ENCODE measurements around the gene HES3. TPM values are rescaled to one million over a fixed set of nuclear protein-coding genes. Genes with fewer than 3 reads are reported as not detected.

Gene HES3
- total RNA-seq, 1 experiment from 2014 or later = not detected

DNA sequence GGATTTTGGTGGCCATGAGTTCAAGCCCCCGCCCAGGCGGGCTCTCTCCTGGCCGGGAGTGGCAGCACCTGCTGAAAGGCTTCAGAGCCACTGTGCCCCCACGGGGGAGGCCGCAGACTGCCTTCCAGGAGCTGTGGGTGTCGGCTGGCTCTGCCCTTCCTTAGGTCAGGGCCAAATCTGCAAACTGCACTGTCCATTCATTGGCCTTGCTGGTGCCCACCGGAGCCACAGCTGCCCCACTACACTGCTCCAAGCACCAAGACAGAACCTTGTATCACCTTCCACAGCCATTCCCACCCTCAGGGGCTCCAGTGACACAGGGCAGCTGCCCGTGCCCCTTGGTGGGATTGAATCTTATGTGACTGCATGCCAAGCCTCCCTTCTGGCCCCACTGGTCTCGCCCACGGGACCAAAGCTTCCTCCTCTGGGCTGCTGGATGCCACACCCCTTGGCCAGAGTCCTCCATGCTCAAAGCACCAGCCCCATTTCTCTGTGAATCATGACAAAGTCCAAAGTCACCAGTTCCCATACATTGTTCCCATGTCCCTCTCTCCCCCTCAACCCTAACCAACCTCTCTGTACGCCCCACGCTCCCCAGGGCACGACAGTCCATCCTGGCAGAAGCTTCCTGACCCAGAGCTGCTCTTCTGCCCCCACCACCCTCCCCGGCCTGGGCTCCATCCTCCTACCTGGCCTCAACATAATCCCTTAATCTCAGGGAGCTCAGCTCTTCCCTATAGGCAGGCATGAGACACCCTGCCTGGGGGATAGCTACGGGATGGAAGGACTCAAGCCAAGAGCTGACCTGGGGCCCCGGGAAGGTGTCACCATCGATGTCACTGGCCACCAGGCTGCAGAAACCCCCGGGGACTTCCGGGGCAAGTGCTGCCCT is 37.8 kb downstream of the HES3 start:
- no peaks in the 10 kb centered on the region for H3K36me3 ChIP-seq
- no peak overlapping the region for H3K27ac ChIP-seq
- DNase-seq = no peak
- H3K27me3 ChIP-seq = no peaks in the 10 kb centered on the region
- no peaks in the 10 kb centered on the region for H3K9me3 ChIP-seq (replicated peaks)
- H3K4me1 ChIP-seq = peaks cover 7% of the 10 kb centered on the region; the same call in 1 of the 2 replicates
- no peak overlapping the region for H3K4me3 ChIP-seq

DNA sequence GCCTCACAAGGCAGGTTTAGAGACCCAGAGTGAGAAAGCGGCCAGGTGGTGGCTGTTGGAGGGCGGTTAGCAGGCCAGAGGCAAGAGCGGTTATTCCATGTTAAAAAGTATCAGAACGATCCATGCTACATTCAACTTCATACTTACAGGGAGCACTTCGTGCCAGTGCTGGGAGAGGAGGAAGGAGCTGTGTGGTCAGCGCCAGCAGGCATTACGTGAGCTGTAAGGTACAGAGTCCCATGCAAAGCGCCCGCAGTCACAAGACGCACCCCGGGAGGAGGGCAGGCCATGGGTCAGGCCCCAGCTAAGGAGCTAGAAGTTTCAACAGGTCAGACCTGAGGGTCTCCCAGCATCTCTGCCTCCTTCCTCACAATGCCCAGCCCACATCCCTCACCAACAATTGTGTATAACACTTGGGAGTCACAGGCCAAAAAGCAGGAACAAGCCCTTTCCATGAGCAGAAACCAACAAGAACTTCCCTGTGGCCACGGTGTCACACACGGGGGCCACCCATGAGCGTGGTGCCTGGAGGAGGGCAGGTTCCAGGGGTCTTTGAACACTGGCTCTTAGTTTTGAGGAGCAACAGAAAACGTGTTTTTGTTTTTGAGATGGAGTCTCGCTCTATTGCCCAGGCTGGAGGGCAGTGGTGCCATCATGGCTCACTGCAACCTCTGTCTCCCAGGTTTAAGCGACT is 38.7 kb downstream of the HES3 start:
- peaks cover 6% of the 10 kb centered on the region; the same call in 1 of the 2 replicates for H3K4me1 ChIP-seq
- no peaks in the 10 kb centered on the region for H3K27me3 ChIP-seq

DNA sequence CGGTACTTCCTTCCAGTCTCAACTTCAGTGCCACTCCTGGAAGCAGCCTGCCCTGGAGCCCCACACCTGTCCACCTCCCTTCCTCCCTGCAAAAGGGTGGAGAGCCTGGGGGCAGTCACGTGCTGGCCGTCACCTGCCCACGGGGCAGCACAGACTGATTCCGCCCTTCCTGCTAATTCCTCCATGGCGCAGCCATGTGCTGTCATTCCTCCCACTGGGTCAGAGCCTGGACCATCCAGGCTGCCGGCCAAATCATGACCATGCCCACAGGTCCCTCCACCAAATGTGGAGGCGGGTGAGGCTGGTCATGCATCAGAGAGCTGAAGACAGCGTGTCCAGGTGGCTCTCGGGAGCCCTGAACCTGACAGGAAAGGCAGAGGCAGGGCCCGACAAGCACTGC is 41.4 kb downstream of the HES3 start:
- no peaks in the 10 kb centered on the region for H3K9me3 ChIP-seq (replicated peaks)
- DNase-seq = no peak
- no peak overlapping the region for H3K4me3 ChIP-seq
- peaks cover 6% of the 10 kb centered on the region; the same call in 1 of the 2 replicates for H3K4me1 ChIP-seq
- H3K27ac ChIP-seq = no peak overlapping the region
- H3K36me3 ChIP-seq = no peaks in the 10 kb centered on the region
- no peaks in the 10 kb centered on the region for H3K27me3 ChIP-seq

More for the DNA sequence above, 38.7 kb downstream of the HES3 start:
- DNase-seq = no peak
- Histone ChIP-seq H3K36me3 (no peaks in the 10 kb centered on the region), H3K9me3 (replicated peaks) (no peaks in the 10 kb centered on the region), H3K27ac (no peak overlapping the region), H3K4me3 (no peak overlapping the region)

DNA sequence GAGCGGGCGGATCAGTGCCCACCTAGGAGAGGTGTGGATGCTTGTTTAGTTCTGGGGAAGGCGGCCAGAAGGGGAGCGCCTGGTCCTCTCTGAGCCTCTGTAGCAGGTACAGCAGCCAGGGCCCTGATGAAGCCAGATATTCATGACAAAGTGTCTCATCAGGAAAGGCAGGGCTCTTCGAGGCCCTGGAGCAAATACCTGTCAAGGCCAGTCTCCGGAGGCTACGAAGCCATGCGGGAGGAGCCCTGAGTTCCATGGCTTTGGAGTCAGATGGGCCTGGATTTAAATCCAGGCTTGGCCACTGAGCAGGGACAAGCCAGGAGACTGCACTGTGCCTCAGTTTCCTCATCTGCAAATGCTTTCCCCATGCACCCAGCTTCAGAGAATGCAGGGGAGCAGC is 42.3 kb downstream of the HES3 start:
- no peak overlapping the region for H3K4me3 ChIP-seq

DNA sequence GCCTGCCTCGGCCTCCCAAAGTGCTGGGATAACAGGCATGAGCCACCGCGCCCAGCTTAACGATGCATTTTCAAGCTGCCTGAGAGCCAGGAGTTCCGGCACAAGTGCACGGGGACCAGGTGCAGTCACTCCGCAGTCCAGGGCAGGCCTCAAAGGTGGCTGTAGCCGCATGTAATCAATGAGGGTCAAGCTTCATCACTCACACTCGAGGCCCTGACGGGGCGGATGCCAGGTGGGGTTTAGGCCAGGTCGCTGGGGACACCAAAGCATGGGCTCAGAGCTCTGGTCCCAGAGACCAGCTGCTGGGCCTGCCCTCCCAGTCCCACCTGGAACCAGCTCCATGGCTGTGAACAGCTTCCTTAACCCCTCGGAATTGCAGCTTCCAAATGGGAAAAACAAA is 43.0 kb downstream of the HES3 start:
- H3K4me3 ChIP-seq = no peak overlapping the region
- 0 out of 2 replicates have a peak, but pooled peaks cover 4% of the 10 kb centered on the region for H3K36me3 ChIP-seq
- H3K4me1 ChIP-seq = peaks cover 16% of the 10 kb centered on the region
- H3K27ac ChIP-seq = no peak overlapping the region
- H3K9me3 ChIP-seq (replicated peaks) = no peaks in the 10 kb centered on the region
- no peak for DNase-seq
- H3K27me3 ChIP-seq = no peaks in the 10 kb centered on the region

More for the DNA sequence above, 42.3 kb downstream of the HES3 start:
- Histone ChIP-seq H3K27ac (no peak overlapping the region), H3K4me1 (peaks cover 14% of the 10 kb centered on the region), H3K9me3 (replicated peaks) (no peaks in the 10 kb centered on the region), H3K36me3 (0 out of 2 replicates have a peak, but pooled peaks cover 4% of the 10 kb centered on the region), H3K27me3 (no peaks in the 10 kb centered on the region)
- no peak for DNase-seq

DNA sequence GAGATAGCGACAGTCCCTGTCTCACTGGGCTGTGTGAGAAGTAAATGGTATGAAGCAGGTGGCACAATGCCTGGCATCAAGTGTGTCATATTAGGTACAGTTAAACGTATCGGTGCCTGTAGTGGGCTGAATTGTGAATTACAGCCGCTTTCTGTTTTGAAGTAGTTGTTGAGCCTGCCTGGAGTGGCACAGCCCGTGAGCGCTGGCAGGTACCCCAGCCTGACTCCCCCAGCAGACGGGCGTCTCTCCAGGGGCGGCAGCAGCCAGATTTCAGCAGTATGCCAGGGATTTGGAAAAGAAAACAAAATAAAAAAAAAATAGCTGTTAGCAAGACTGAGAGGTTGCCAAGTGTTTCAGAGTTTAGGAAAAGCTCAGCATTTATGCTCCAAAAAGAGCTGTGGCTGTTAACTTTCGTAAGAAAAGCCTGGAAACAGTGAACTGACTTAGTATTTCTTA is 43.5 kb downstream of the HES3 start:
- H3K4me1 ChIP-seq = peaks cover 18% of the 10 kb centered on the region
- no peak overlapping the region for H3K27ac ChIP-seq
- 0 out of 2 replicates have a peak, but pooled peaks cover 4% of the 10 kb centered on the region for H3K36me3 ChIP-seq
- H3K27me3 ChIP-seq = no peaks in the 10 kb centered on the region
- no peaks in the 10 kb centered on the region for H3K9me3 ChIP-seq (replicated peaks)
- no peak overlapping the region for H3K4me3 ChIP-seq
- no peak for DNase-seq

DNA sequence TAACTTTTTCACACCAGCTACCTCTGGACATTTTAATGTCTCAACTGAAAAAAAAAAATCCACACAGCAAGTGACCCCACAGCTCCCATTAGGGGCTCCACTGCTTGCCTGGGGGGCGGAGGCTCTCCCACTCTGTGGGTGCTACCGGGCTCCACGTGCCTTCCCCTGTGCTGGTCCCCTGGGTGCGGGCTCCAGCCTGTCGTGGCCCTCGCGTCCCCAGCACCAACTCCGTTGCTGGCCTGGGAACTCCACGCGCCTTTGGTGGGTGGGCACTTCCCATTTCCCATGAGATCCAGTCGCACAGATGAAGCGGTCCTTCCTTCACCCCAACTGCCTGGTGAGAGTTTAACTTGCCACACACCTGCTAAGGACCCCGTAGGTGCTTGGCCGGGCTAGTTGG is 44.0 kb downstream of the HES3 start:
- DNase-seq = no peak
- Histone ChIP-seq H3K4me3 (no peak overlapping the region), H3K36me3 (peaks cover 4% of the 10 kb centered on the region; the same call in 1 of the 2 replicates), H3K9me3 (replicated peaks) (no peaks in the 10 kb centered on the region), H3K27me3 (no peaks in the 10 kb centered on the region), H3K27ac (no peak overlapping the region), H3K4me1 (peaks cover 18% of the 10 kb centered on the region)

DNA sequence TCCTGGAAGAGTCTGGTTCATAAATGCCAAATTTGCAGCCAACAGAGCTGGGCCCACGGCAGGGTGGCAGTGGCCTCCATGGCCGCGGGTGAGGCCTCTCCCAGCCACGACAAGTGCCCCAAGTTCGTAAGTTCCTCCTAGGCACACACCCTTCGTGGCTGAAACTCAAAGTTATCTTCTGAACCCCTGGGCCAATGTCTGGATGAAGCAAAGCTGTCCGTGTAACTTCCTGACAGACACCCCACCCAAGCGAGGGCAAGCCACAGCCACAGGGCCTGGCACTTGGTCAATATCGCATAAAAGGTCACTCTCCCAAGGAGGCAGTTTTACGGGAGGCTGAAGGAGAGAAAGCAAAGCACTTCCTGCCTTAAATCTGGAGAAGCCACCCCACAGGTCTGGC is 44.7 kb downstream of the HES3 start:
- no peak for DNase-seq
- H3K4me1 ChIP-seq = peaks cover 19% of the 10 kb centered on the region
- no peak overlapping the region for H3K4me3 ChIP-seq
- H3K9me3 ChIP-seq (replicated peaks) = no peaks in the 10 kb centered on the region
- no peaks in the 10 kb centered on the region for H3K27me3 ChIP-seq
- H3K36me3 ChIP-seq = peaks cover 4% of the 10 kb centered on the region; the same call in 1 of the 2 replicates
- H3K27ac ChIP-seq = no peak overlapping the region

DNA sequence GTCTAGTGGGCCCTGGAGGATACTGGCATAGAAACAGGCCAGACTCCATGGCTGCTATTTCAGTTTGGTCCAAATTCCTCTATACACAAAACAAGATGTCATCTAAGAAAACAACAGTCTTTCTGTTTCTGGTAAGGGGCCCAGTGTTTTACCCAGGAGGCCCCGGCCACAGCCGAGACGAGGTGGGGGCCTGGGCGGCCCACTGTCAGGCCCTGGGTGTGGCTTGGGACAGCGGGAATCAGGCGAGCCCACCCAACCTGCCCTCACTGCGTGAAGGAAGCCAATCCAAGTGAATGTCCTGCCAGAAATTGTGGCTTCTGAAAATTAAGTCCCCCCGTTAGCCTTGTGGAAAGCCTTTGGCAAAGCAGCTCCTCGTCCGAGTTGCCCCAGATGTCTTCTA is 48.1 kb downstream of the HES3 start:
- peaks cover 4% of the 10 kb centered on the region; the same call in 1 of the 2 replicates for H3K36me3 ChIP-seq
- DNase-seq = peak in 1 of 2 experiments; percentile 2
- H3K27ac ChIP-seq = no peak overlapping the region; the same call in 1 of the 2 replicates
- peaks cover 38% of the 10 kb centered on the region for H3K4me1 ChIP-seq
- H3K27me3 ChIP-seq = no peaks in the 10 kb centered on the region
- H3K4me3 ChIP-seq = no peak overlapping the region
- H3K9me3 ChIP-seq (replicated peaks) = no peaks in the 10 kb centered on the region

DNA sequence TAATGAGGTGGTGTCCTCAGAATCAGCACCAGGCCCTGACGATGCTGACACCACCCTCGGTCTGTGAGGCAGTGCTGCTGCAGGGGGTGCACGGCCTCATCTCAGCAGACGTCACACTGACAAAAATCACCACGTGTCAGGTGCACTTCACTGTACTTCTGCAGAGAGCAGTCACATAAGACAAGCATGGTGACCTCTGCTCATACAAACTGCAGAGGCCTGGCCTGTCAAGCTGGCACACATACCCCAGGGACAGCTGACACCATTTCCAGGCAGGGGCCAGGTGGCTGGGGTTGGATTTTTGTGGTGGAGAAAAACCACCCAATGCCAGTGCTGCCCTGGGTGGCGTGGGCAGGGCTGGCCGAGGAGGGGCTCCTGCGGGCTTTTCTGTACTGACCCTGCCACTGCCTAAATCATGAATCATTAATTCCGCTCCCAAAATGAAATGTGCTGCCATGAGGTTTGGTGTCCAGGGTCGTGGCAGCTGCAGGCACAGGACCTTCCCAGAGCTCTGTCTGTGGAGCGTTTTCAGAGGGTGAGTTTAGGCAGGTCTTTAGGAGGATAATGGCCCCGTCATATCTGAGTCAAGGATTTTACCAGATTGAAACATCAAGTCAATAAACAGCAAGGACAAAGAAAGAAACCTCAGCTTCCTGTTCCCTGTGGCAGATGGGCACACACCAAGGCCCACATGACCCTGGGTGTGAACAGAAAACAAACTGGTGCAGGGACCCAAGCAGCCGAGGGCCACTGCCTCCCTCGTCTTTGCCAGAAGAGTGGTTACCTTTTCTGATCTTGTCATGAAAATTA is 50.3 kb downstream of the HES3 start:
- no peak overlapping the region for H3K4me3 ChIP-seq
- peak overlapping the region; percentile 30 for H3K27ac ChIP-seq
- no peaks in the 10 kb centered on the region for H3K9me3 ChIP-seq (replicated peaks)
- H3K36me3 ChIP-seq = peaks cover 4% of the 10 kb centered on the region; the same call in 1 of the 2 replicates
- no peaks in the 10 kb centered on the region for H3K27me3 ChIP-seq
- DNase-seq = peak; percentile 68 to 75
- peaks cover 44% of the 10 kb centered on the region for H3K4me1 ChIP-seq

DNA sequence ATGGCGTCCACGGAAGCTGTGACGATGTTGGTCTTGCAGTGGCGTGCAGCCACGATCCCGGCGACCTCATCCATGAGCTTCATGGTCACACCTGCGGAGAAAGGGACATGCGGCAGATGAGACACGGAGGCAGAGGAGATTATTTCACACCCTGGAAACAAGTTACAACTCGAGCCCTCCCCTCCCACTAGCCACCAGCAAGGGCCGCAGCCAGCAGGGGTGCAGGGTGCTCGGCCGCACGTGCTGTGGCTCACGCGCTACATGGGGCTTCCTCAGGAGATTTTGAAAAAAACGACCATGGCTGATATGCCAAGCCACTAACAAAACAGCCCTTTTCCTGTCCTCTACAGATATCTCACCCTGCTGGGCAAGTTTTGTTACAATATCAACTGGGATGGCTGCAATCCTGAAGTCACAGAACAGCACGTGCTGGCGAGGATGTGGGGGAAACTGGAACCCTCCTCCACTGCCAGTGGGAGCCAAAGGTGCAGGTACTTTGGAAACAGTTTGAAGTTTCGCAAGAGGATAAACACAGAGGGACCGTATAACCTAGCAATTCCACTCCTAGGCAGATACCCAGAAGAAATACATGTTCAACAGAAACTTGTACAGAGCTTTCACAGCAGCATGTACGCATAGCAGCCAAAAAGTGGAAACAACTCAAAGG is 51.0 kb downstream of the HES3 start:
- Histone ChIP-seq H3K27ac (peak overlapping the region; percentile 30), H3K4me1 (peaks cover 52% of the 10 kb centered on the region), H3K9me3 (replicated peaks) (no peaks in the 10 kb centered on the region), H3K27me3 (no peaks in the 10 kb centered on the region), H3K36me3 (peaks cover 4% of the 10 kb centered on the region; the same call in 1 of the 2 replicates), H3K4me3 (no peak overlapping the region)
- no peak for DNase-seq

All from SJCRH30 (cell line).